ENCODE measurements around the gene TNFRSF13B.
"Not testable (repeated sequence)": the region's sequence is repeated elsewhere in the genome, so short reads cannot be mapped to it uniquely, and the experiment has no call there.

TNFRSF13B gene

GRCh38 chr17:16906680-16907079 lies 65.2 kb downstream of the TNFRSF13B start:
- H3K27me3 ChIP-seq (ENCODE audit: control insufficient read depth in 1 of 2, insufficient read depth in 2 of 2, low read length in 2 of 2): peaks cover 0 to 2% of the 10 kb centered on the region in 2 donors
- H3K4me3 ChIP-seq (ENCODE audit: low read depth in 1 of 2, low read length in 2 of 2): no peak overlapping the region
- no peak overlapping the region for H3K27ac ChIP-seq (ENCODE audit: low read depth, low read length)
- no peaks in the 10 kb centered on the region for H3K9me3 ChIP-seq (ENCODE audit: control insufficient read depth in 1 of 2, low read length in 2 of 2)
- H3K36me3 ChIP-seq (ENCODE audit: control insufficient read depth in 1 of 2, insufficient read depth in 2 of 2, low read length in 2 of 2): no peaks in the 10 kb centered on the region
- no peaks in the 10 kb centered on the region for H3K4me1 ChIP-seq (ENCODE audit: control insufficient read depth in 1 of 2, insufficient read depth in 2 of 2, low read length in 2 of 2)
- no peak overlapping the region for H3K9ac ChIP-seq (ENCODE audit: low read depth in 1 of 2, low read length in 2 of 2)

DNA sequence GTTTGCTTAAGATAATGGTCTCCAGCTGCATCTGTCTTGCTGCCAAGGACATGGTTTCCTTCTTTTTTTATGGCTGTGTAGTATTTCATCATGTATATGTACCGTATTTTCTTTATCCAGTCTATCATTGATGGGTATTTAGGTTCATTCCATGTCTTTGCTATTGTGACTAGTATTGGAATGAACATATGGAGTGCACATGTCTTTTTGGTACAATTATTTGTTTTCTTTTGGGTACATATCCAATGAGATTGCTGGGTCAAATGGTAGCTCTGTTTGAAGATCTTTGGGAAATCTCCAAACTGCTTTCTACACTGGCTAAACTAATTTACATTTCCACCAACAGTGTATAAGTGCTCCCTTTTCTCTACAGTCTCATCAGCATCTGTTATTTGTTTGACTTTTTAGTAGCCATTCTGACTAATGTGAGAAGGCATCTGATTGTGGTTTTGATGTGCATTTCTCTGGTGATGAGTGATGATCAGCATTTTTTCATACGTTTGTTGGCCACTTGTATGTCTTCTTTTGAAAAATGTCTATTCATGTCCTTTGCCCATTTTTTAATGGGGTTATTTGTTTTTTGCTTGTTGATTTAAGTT lies 66.2 kb downstream of the TNFRSF13B start:
- Histone ChIP-seq H3K36me3 (ENCODE audit: control insufficient read depth in 1 of 2, insufficient read depth in 2 of 2, low read length in 2 of 2) (no peaks in the 10 kb centered on the region), H3K27ac (ENCODE audit: low read depth, low read length) (no peak overlapping the region), H3K4me1 (ENCODE audit: control insufficient read depth in 1 of 2, insufficient read depth in 2 of 2, low read length in 2 of 2) (no peaks in the 10 kb centered on the region), H3K9ac (ENCODE audit: low read depth in 1 of 2, low read length in 2 of 2) (no peak overlapping the region), H3K4me3 (ENCODE audit: low read depth in 1 of 2, low read length in 2 of 2) (no peak overlapping the region), H3K9me3 (ENCODE audit: control insufficient read depth in 1 of 2, low read length in 2 of 2) (no peaks in the 10 kb centered on the region), H3K27me3 (ENCODE audit: control insufficient read depth in 1 of 2, insufficient read depth in 2 of 2, low read length in 2 of 2) (peaks cover 4 to 7% of the 10 kb centered on the region in 2 donors)

DNA sequence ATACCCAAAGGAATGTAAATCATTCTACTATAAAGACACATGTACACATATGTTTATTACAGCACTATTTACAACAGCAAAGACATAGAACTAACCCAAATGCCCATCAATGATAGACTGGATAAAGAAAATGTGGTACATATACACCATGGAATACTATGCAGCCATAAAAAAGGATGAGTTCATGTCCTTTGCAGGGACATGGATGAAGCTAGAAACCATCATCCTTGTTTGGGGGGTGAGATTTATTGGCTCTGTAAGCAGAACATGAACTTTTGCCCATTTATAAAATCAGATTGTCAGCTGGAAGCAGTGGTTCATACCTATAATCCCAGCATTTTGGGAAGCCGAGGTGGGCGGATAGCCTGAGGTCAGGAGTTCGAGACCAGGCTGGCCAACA lies 68.8 kb downstream of the TNFRSF13B start:
- H3K9me3 ChIP-seq (ENCODE audit: control insufficient read depth in 1 of 2, low read length in 2 of 2); H3K36me3 ChIP-seq (ENCODE audit: control insufficient read depth in 1 of 2, insufficient read depth in 2 of 2, low read length in 2 of 2); H3K27me3 ChIP-seq (ENCODE audit: control insufficient read depth in 1 of 2, insufficient read depth in 2 of 2, low read length in 2 of 2); H3K4me1 ChIP-seq (ENCODE audit: control insufficient read depth in 1 of 2, insufficient read depth in 2 of 2, low read length in 2 of 2); H3K4me3 ChIP-seq (ENCODE audit: low read depth in 1 of 2, low read length in 2 of 2); H3K27ac ChIP-seq (ENCODE audit: low read depth, low read length); H3K9ac ChIP-seq (ENCODE audit: low read depth in 1 of 2, low read length in 2 of 2): not testable (repeated sequence)

DNA sequence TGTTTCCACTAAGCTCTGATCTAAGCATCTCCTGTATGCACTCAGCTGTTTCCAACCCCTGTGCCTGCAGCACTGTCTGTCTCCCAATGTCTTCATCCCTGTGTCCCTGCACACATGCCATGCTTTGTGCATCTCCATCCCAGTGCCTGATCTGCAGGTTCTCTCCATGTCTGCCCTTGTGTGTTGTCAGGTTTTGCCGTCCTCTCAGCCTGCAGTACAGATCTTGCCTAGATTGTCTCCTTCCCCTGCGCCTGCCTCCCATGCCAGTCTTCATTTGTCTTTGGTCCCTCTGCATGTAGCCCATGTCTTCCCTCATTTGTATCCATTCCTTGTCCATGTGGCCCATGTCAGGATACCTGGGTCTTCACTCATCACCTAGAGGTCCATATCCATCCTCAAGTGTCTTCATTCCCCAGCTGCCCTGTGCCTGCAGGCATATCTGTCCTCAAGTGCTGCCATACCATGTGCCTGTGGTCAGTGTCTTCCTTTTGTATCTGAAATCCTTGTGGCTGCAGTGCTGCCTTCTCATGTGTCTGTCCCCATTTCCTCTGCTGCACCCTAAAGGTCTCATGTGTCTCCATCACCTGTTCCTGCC lies 71.5 kb downstream of the TNFRSF13B start:
- H3K27me3 ChIP-seq (ENCODE audit: control insufficient read depth in 1 of 2, insufficient read depth in 2 of 2, low read length in 2 of 2): peaks cover 7 to 8% of the 10 kb centered on the region in 2 donors
- H3K4me3 ChIP-seq (ENCODE audit: low read depth in 1 of 2, low read length in 2 of 2): no peak overlapping the region
- no peaks in the 10 kb centered on the region for H3K4me1 ChIP-seq (ENCODE audit: control insufficient read depth in 1 of 2, insufficient read depth in 2 of 2, low read length in 2 of 2)
- H3K27ac ChIP-seq (ENCODE audit: low read depth, low read length): no peak overlapping the region
- no peak overlapping the region for H3K9ac ChIP-seq (ENCODE audit: low read depth in 1 of 2, low read length in 2 of 2)
- H3K36me3 ChIP-seq (ENCODE audit: control insufficient read depth in 1 of 2, insufficient read depth in 2 of 2, low read length in 2 of 2): no peaks in the 10 kb centered on the region
- H3K9me3 ChIP-seq (ENCODE audit: control insufficient read depth in 1 of 2, low read length in 2 of 2): no peaks in the 10 kb centered on the region

GRCh38 chr17:16897211-16897896 lies 74.6 kb downstream of the TNFRSF13B start:
- H3K9ac ChIP-seq (ENCODE audit: low read depth in 1 of 2, low read length in 2 of 2); H3K4me3 ChIP-seq (ENCODE audit: low read depth in 1 of 2, low read length in 2 of 2); H3K4me1 ChIP-seq (ENCODE audit: control insufficient read depth in 1 of 2, insufficient read depth in 2 of 2, low read length in 2 of 2); H3K9me3 ChIP-seq (ENCODE audit: control insufficient read depth in 1 of 2, low read length in 2 of 2); H3K27ac ChIP-seq (ENCODE audit: low read depth, low read length); H3K27me3 ChIP-seq (ENCODE audit: control insufficient read depth in 1 of 2, insufficient read depth in 2 of 2, low read length in 2 of 2); H3K36me3 ChIP-seq (ENCODE audit: control insufficient read depth in 1 of 2, insufficient read depth in 2 of 2, low read length in 2 of 2): not testable (repeated sequence)

- not testable (repeated sequence) for H3K9ac ChIP-seq (ENCODE audit: low read depth in 1 of 2, low read length in 2 of 2); H3K4me3 ChIP-seq (ENCODE audit: low read depth in 1 of 2, low read length in 2 of 2); H3K4me1 ChIP-seq (ENCODE audit: control insufficient read depth in 1 of 2, insufficient read depth in 2 of 2, low read length in 2 of 2); H3K36me3 ChIP-seq (ENCODE audit: control insufficient read depth in 1 of 2, insufficient read depth in 2 of 2, low read length in 2 of 2); H3K27me3 ChIP-seq (ENCODE audit: control insufficient read depth in 1 of 2, insufficient read depth in 2 of 2, low read length in 2 of 2); H3K27ac ChIP-seq (ENCODE audit: low read depth, low read length); H3K9me3 ChIP-seq (ENCODE audit: control insufficient read depth in 1 of 2, low read length in 2 of 2)
Observed at GRCh38 chr17:16896235-16896634, 75.7 kb downstream of the TNFRSF13B start.

DNA sequence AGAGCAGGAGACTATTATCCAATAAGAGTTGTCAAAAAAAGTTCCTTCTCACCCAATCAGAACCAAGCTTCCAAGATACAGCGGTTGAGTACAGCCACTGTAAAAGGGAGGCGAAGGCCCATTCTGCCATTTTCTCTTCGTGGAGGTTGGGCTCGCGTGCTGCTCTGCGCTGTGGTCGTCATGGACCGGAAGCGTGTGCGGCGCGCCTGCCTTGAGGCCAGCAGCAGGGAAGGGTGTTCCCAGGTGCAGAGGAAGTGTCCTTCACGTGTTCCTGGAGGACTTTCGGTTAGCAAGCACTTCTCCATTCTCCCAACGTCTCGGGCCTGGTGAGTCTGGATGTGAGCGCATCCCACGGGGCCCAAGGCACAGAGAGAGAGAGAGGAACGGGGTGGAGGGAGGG lies 78.4 kb downstream of the TNFRSF13B start:
- H3K9ac ChIP-seq (ENCODE audit: low read depth in 1 of 2, low read length in 2 of 2); H3K36me3 ChIP-seq (ENCODE audit: control insufficient read depth in 1 of 2, insufficient read depth in 2 of 2, low read length in 2 of 2); H3K4me1 ChIP-seq (ENCODE audit: control insufficient read depth in 1 of 2, insufficient read depth in 2 of 2, low read length in 2 of 2); H3K4me3 ChIP-seq (ENCODE audit: low read depth in 1 of 2, low read length in 2 of 2); H3K27me3 ChIP-seq (ENCODE audit: control insufficient read depth in 1 of 2, insufficient read depth in 2 of 2, low read length in 2 of 2); H3K9me3 ChIP-seq (ENCODE audit: control insufficient read depth in 1 of 2, low read length in 2 of 2); H3K27ac ChIP-seq (ENCODE audit: low read depth, low read length): not testable (repeated sequence)

GRCh38 chr17:16892876-16893454 lies 79.0 kb downstream of the TNFRSF13B start:
- H3K4me1 ChIP-seq (ENCODE audit: control insufficient read depth in 1 of 2, insufficient read depth in 2 of 2, low read length in 2 of 2); H3K27me3 ChIP-seq (ENCODE audit: control insufficient read depth in 1 of 2, insufficient read depth in 2 of 2, low read length in 2 of 2); H3K27ac ChIP-seq (ENCODE audit: low read depth, low read length); H3K9ac ChIP-seq (ENCODE audit: low read depth in 1 of 2, low read length in 2 of 2); H3K4me3 ChIP-seq (ENCODE audit: low read depth in 1 of 2, low read length in 2 of 2); H3K9me3 ChIP-seq (ENCODE audit: control insufficient read depth in 1 of 2, low read length in 2 of 2); H3K36me3 ChIP-seq (ENCODE audit: control insufficient read depth in 1 of 2, insufficient read depth in 2 of 2, low read length in 2 of 2): not testable (repeated sequence)

GRCh38 chr17:16889088-16889465 lies 82.8 kb downstream of the TNFRSF13B start:
- Histone ChIP-seq H3K9ac (ENCODE audit: low read depth in 1 of 2, low read length in 2 of 2) (no peak overlapping the region), H3K9me3 (ENCODE audit: control insufficient read depth in 1 of 2, low read length in 2 of 2) (no peaks in the 10 kb centered on the region), H3K4me1 (ENCODE audit: control insufficient read depth in 1 of 2, insufficient read depth in 2 of 2, low read length in 2 of 2) (no peaks in the 10 kb centered on the region), H3K27me3 (ENCODE audit: control insufficient read depth in 1 of 2, insufficient read depth in 2 of 2, low read length in 2 of 2) (no peaks in the 10 kb centered on the region), H3K27ac (ENCODE audit: low read depth, low read length) (no peak overlapping the region), H3K4me3 (ENCODE audit: low read depth in 1 of 2, low read length in 2 of 2) (no peak overlapping the region), H3K36me3 (ENCODE audit: control insufficient read depth in 1 of 2, insufficient read depth in 2 of 2, low read length in 2 of 2) (no peaks in the 10 kb centered on the region)
